Right cardiac atrium (tissue), 5 donors: ENCODE results near the gene IQCM. TPM values are rescaled to one million over a fixed set of nuclear protein-coding genes. Genes with fewer than 3 reads are reported as not detected.

ENCODE experiments used
- ATAC-seq, 2 donors: fragments of 200-7000 bp; cut with Tn5 transposase; one replicate each; pipeline versions ENCODE4 v1.8.0 to v1.9.1; 2020; ENCODE audit warnings: moderate library complexity in 2 of 2, mild to moderate bottlenecking in 1 of 2
- DNase-seq, 3 donors: peaks; one replicate each; pipeline ENCODE4 v3.0.0-alpha.2; 2020
- H3K27ac ChIP-seq: one replicate; pipeline ENCODE4 v1.5.1; 2013; ENCODE audit warnings: mild to moderate bottlenecking, low read length, control low read depth, moderate library complexity
- H3K27me3 ChIP-seq: one replicate; pipeline ENCODE4 v1.6.1; 2013; ENCODE audit not compliant: control insufficient read depth, insufficient read depth
- H3K4me1 ChIP-seq: one replicate; pipeline ENCODE4 v1.6.1; 2013; ENCODE audit warnings: low read length; ENCODE audit not compliant: control insufficient read depth, insufficient read depth
- H3K4me3 ChIP-seq: one replicate; pipeline ENCODE4 v1.5.1; 2013; ENCODE audit warnings: low read length, control low read depth
- H3K9me3 ChIP-seq: one replicate; pipeline ENCODE4 v1.6.1; 2013; ENCODE audit warnings: low read length; ENCODE audit not compliant: control insufficient read depth
- WGBS: extraction: QIAGEN DNeasy Blood & Tissue Kit; methylation state at CpG from one replicate; pipeline ENCODE4 v1.1.7; 2013; 5-methylcytosine and 5-hydroxymethylcytosine counted together
- intact Hi-C, 4 donors: fragments of 100-400 bp; cut with DNase I; formaldehyde crosslinking; loops; one replicate each; pipeline versions ENCODE4 v1.11.0 to v1.14.0; 2022 to 2023
- polyA plus RNA-seq: library from polyadenylated mRNA; stranded (reverse); fragments of 200-250 nt; gene quantifications from one replicate; pipeline ENCODE4 v1.2.3, GENCODE V29; 2013
- total RNA-seq, 4 donors: library from RNA; stranded (reverse); fragmentation: NEBNext Ultra II Directional; extraction: Animal tissue kit (Norgen Biotek cat#: 25700); gene quantifications; one replicate each; pipeline ENCODE4 v1.2.1, GENCODE V29; 2021
- donor health status: healthy with polysubstance abuse.
- donor health status: DM: no; HTN: yes; CAD: no.
- donor health status: DM: no; HTN: no; CAD: no.
- donor health status: DM: no; HTN: yes; CAD: no; lungs with severe emphysema.
- donor health status: DM: yes; HTN: yes; CAD: no.

IQCM gene
- total and polyA plus RNA-seq, 5 donors: not detected

GRCh38 chr4:149711593-149712365 lies 103.9 kb downstream of the IQCM start:
- Histone ChIP-seq H3K4me3 (no peak overlapping the region), H3K9me3 (no peaks in the 10 kb centered on the region), H3K4me1 (peaks cover 2% of the 10 kb centered on the region), H3K27me3 (no peaks in the 10 kb centered on the region), H3K27ac (no peak overlapping the region)
- ATAC-seq (no peak), DNase-seq (no peak)
- WGBS: 59% methylated on average over 2 of the region's 2 CpGs
- intact Hi-C loops: no loop called here

GRCh38 chr4:149709640-149710039 lies 106.0 kb downstream of the IQCM start:
- intact Hi-C loops: no loop called here
- ATAC-seq (no peak), DNase-seq (no peak)
- H3K27ac ChIP-seq: no peak overlapping the region
- H3K4me1 ChIP-seq: peaks cover 2% of the 10 kb centered on the region
- H3K4me3 ChIP-seq: no peak overlapping the region
- H3K9me3 ChIP-seq: no peaks in the 10 kb centered on the region
- no peaks in the 10 kb centered on the region for H3K27me3 ChIP-seq

- intact Hi-C loops: no loop called here
- Histone ChIP-seq H3K27me3 (no peaks in the 10 kb centered on the region), H3K27ac (no peak overlapping the region), H3K4me1 (peaks cover 2% of the 10 kb centered on the region), H3K4me3 (no peak overlapping the region), H3K9me3 (no peaks in the 10 kb centered on the region)
- DNase-seq (no peak), ATAC-seq (no peak)
- WGBS: 46% methylated on average over 1 of the region's 1 CpG
Measured at GRCh38 chr4:149708513-149709130, 107.0 kb downstream of the IQCM start.

- H3K27ac ChIP-seq: no peak overlapping the region
- no peaks in the 10 kb centered on the region for H3K9me3 ChIP-seq
- H3K4me1 ChIP-seq: peaks cover 2% of the 10 kb centered on the region
- WGBS: 27% methylated on average over 1 of the region's 1 CpG
- DNase-seq (no peak), ATAC-seq (no peak)
- intact Hi-C loops: no loop called here
- no peaks in the 10 kb centered on the region for H3K27me3 ChIP-seq
- H3K4me3 ChIP-seq: no peak overlapping the region
Measured at GRCh38 chr4:149707862-149708261, 107.8 kb downstream of the IQCM start.

GRCh38 chr4:149706942-149707341 lies 108.7 kb downstream of the IQCM start:
- Histone ChIP-seq H3K4me3 (no peak overlapping the region), H3K4me1 (peaks cover under 1% of the 10 kb centered on the region), H3K27me3 (no peaks in the 10 kb centered on the region), H3K9me3 (no peaks in the 10 kb centered on the region), H3K27ac (no peak overlapping the region)
- DNase-seq (no peak), ATAC-seq (no peak)
- intact Hi-C loops: no loop called here

- H3K9me3 ChIP-seq: no peaks in the 10 kb centered on the region
- intact Hi-C loops: no loop called here
- DNase-seq (no peak), ATAC-seq (no peak)
- H3K4me3 ChIP-seq: no peak overlapping the region
- no peaks in the 10 kb centered on the region for H3K27me3 ChIP-seq
- no peak overlapping the region for H3K27ac ChIP-seq
- 83% methylated on average over 2 of the region's 2 CpGs for WGBS
- no peaks in the 10 kb centered on the region for H3K4me1 ChIP-seq
Measured at GRCh38 chr4:149702414-149703293, 113.0 kb downstream of the IQCM start.

- Histone ChIP-seq H3K4me3 (no peak overlapping the region), H3K9me3 (no peaks in the 10 kb centered on the region), H3K27ac (no peak overlapping the region), H3K27me3 (no peaks in the 10 kb centered on the region), H3K4me1 (no peaks in the 10 kb centered on the region)
- DNase-seq (no peak), ATAC-seq (no peak)
- intact Hi-C loops: no loop called here
- WGBS: 80% methylated on average over 2 of the region's 2 CpGs
Measured at GRCh38 chr4:149701435-149702156, 114.0 kb downstream of the IQCM start.

GRCh38 chr4:149700272-149700671 lies 115.4 kb downstream of the IQCM start:
- Histone ChIP-seq H3K4me3 (no peak overlapping the region), H3K9me3 (no peaks in the 10 kb centered on the region), H3K4me1 (no peaks in the 10 kb centered on the region), H3K27me3 (no peaks in the 10 kb centered on the region), H3K27ac (no peak overlapping the region)
- 88% methylated on average over 3 of the region's 3 CpGs for whole genome bisulfite sequencing
- intact Hi-C loops: no loop called here
- DNase-seq (no peak), ATAC-seq (no peak)

- H3K4me1 ChIP-seq: no peaks in the 10 kb centered on the region
- no peak overlapping the region for H3K27ac ChIP-seq
- no peak for ATAC-seq
- no peak for DNase-seq
- 77% methylated on average over 2 of the region's 2 CpGs for WGBS
- no peaks in the 10 kb centered on the region for H3K9me3 ChIP-seq
- intact Hi-C loops: no loop called here
- H3K27me3 ChIP-seq: no peaks in the 10 kb centered on the region
- H3K4me3 ChIP-seq: no peak overlapping the region
Measured at GRCh38 chr4:149699642-149700041, 116.0 kb downstream of the IQCM start.

GRCh38 chr4:149690726-149691125 lies 124.9 kb downstream of the IQCM start:
- no peak overlapping the region for H3K27ac ChIP-seq
- H3K9me3 ChIP-seq: no peaks in the 10 kb centered on the region
- H3K4me1 ChIP-seq: no peaks in the 10 kb centered on the region
- no peak for ATAC-seq
- WGBS: 74% methylated on average over 3 of the region's 3 CpGs
- intact Hi-C loops: no loop called here
- H3K27me3 ChIP-seq: no peaks in the 10 kb centered on the region
- no peak for DNase-seq
- no peak overlapping the region for H3K4me3 ChIP-seq
